GM19025 (cell line): ENCODE data around the gene BAHD1.
A peak's percentile ranks its signal among the peaks of the same experiment; 100 is the strongest.

Experiments
- ATAC-seq: cut with Tn5 transposase; IDR thresholded peaks from one replicate; pipeline ENCODE4 v1.9.1; 2021; ENCODE audit warnings: mild to moderate bottlenecking, low read depth, moderate library complexity; ENCODE audit not compliant: unreplicated experiment

Gene BAHD1

GRCh38 chr15:40421246-40422157 is 19.3 kb upstream of the BAHD1 start:
- ATAC-seq = no peak

- ATAC-seq = no peak
Measured at GRCh38 chr15:40424483-40425115, 16.2 kb upstream of the BAHD1 start.

GRCh38 chr15:40425681-40426080 is 15.1 kb upstream of the BAHD1 start:
- ATAC-seq = no peak

GRCh38 chr15:40427188-40427587 is 13.6 kb upstream of the BAHD1 start:
- no peak for ATAC-seq

- no peak for ATAC-seq
Measured at GRCh38 chr15:40428185-40428584, 12.6 kb upstream of the BAHD1 start.

- no peak for ATAC-seq
Measured at GRCh38 chr15:40429068-40429710, 11.6 kb upstream of the BAHD1 start.

- ATAC-seq = no peak
Measured at GRCh38 chr15:40430271-40430805, 10.4 kb upstream of the BAHD1 start.

GRCh38 chr15:40435023-40435709 is 5.6 kb upstream of the BAHD1 start:
- no peak for ATAC-seq

- ATAC-seq = no peak
Measured at GRCh38 chr15:40435710-40436089, 5.1 kb upstream of the BAHD1 start.

GRCh38 chr15:40436116-40436891 is 4.4 kb upstream of the BAHD1 start:
- no peak for ATAC-seq

GRCh38 chr15:40436892-40437751 is 3.6 kb upstream of the BAHD1 start:
- no peak for ATAC-seq

GRCh38 chr15:40437752-40438687 is 2.7 kb upstream of the BAHD1 start:
- ATAC-seq = no peak

GRCh38 chr15:40438712-40439111 is 2.0 kb upstream of the BAHD1 start:
- ATAC-seq = no peak

- no peak for ATAC-seq
Measured at GRCh38 chr15:40439461-40439959, 1.2 kb upstream of the BAHD1 start.

GRCh38 chr15:40439960-40440742 is 602 bp upstream of the BAHD1 start:
- ATAC-seq = no peak

GRCh38 chr15:40441565-40442531 is 1.1 kb downstream of the BAHD1 start:
- ATAC-seq = peak; percentile 7
